LoVo (cell line): ENCODE results near the gene ELOA.
A peak's percentile ranks its signal among the peaks of the same experiment; 100 is the strongest.
"Not testable (repeated sequence)": the region's sequence is repeated elsewhere in the genome, so short reads cannot be mapped to it uniquely, and the experiment has no call there.

Experiments used
- DNase-seq: peaks from one replicate; pipeline ENCODE4 v3.0.0-alpha.2; 2016; ENCODE audit warnings: low spot score

ELOA gene

GRCh38 chr1:23736437-23737134 is 6.7 kb upstream of the ELOA start:
- no peak for DNase-seq

- no peak for DNase-seq
Measured at GRCh38 chr1:23741609-23742008, 1.7 kb upstream of the ELOA start.

GRCh38 chr1:23742670-23743286 is 493 bp upstream of the ELOA start:
- DNase-seq = peak; percentile 28

GRCh38 chr1:23745515-23745914 is 2.2 kb downstream of the ELOA start:
- DNase-seq = peak; percentile 53

GRCh38 chr1:23748016-23748415 is 4.7 kb downstream of the ELOA start:
- DNase-seq = no peak

GRCh38 chr1:23751050-23751814 is 8.0 kb downstream of the ELOA start:
- no peak for DNase-seq

GRCh38 chr1:23751815-23752200 is 8.5 kb downstream of the ELOA start:
- no peak for DNase-seq

GRCh38 chr1:23752909-23753308 is 9.6 kb downstream of the ELOA start:
- DNase-seq = no peak

GRCh38 chr1:23756676-23757075 is 13.4 kb downstream of the ELOA start:
- no peak for DNase-seq

- no peak for DNase-seq
Measured at GRCh38 chr1:23757812-23758211, 14.5 kb downstream of the ELOA start.

- no peak for DNase-seq
Measured at GRCh38 chr1:23759277-23759676, 16.0 kb downstream of the ELOA start.

GRCh38 chr1:23763041-23763577 is 19.8 kb downstream of the ELOA start:
- DNase-seq = no peak

GRCh38 chr1:23768733-23769132 is 25.5 kb downstream of the ELOA start:
- no peak for DNase-seq

GRCh38 chr1:23772049-23772853 is 29.0 kb downstream of the ELOA start:
- peak; percentile 77 for DNase-seq

- DNase-seq = no peak
Measured at GRCh38 chr1:23772854-23773242, 29.6 kb downstream of the ELOA start.

GRCh38 chr1:23774174-23774880 is 31.1 kb downstream of the ELOA start:
- no peak for DNase-seq

GRCh38 chr1:23776217-23776616 is 32.9 kb downstream of the ELOA start:
- no peak for DNase-seq

- peak; percentile 88 for DNase-seq
Measured at GRCh38 chr1:23777979-23778814, 34.9 kb downstream of the ELOA start, which contains the start of gene PITHD1. TSS of gene PITHD1 (plus strand) at chr1:23778418. CDS start at chr1:23778516, 98 bp downstream.

- DNase-seq = no peak
Measured at GRCh38 chr1:23779826-23780371, 36.6 kb downstream of the ELOA start.

GRCh38 chr1:23783141-23783540 is 39.9 kb downstream of the ELOA start:
- not testable (repeated sequence) for DNase-seq
